Activated naive CD4-positive, alpha-beta T cell treated with anti-CD3 and anti-CD28 coated beads for 36 hours (primary cell): Measurements from ENCODE around the gene TBX18. TPM values are rescaled to one million over a fixed set of nuclear protein-coding genes. Genes with fewer than 3 reads are reported as not detected.

Source experiments
- CTCF ChIA-PET: fragments of 350-600 bp; sonication (Branson Sonifier 250); formaldehyde crosslinking; loops from one replicate; lab custom pipeline; 2021; ENCODE audit warnings: antibody characterized with exemption; lab: Charles Lee
- DNase-seq: peaks from one replicate; pipeline ENCODE4 v3.0.0-alpha.2; 2020
- H3K27ac Mint-ChIP-seq: one replicate; pipeline ENCODE4 v1.8.0; 2021; ENCODE audit warnings: mild to moderate bottlenecking, mixed read lengths
- H3K27me3 Mint-ChIP-seq: one replicate; pipeline ENCODE4 v1.8.0; 2021; ENCODE audit warnings: low read depth, mixed read lengths
- H3K36me3 Mint-ChIP-seq: one replicate; pipeline ENCODE4 v1.8.0; 2021; ENCODE audit warnings: low read depth, mixed read lengths
- H3K4me1 Mint-ChIP-seq: one replicate; pipeline ENCODE4 v1.8.0; 2021; ENCODE audit warnings: low read depth, mixed read lengths
- H3K4me3 Mint-ChIP-seq: one replicate; pipeline ENCODE4 v1.8.0; 2021; ENCODE audit warnings: mild to moderate bottlenecking, moderate library complexity, mixed read lengths
- H3K9me3 Mint-ChIP-seq: one replicate; pipeline ENCODE4 v1.8.0; 2021; ENCODE audit warnings: mixed read lengths
- intact Hi-C: fragments of 100-400 bp; cut with micrococcal nuclease; formaldehyde crosslinking; loops from one replicate; pipeline ENCODE4 v1.15.1; 2023
- total RNA-seq, 2 experiments: library from RNA; stranded (reverse); gene quantifications; one replicate each; pipeline ENCODE4 v1.2.3, GENCODE V29; 2021

The TBX18 gene
- total RNA-seq, 2 experiments from 2014 or later, result not detected

DNA sequence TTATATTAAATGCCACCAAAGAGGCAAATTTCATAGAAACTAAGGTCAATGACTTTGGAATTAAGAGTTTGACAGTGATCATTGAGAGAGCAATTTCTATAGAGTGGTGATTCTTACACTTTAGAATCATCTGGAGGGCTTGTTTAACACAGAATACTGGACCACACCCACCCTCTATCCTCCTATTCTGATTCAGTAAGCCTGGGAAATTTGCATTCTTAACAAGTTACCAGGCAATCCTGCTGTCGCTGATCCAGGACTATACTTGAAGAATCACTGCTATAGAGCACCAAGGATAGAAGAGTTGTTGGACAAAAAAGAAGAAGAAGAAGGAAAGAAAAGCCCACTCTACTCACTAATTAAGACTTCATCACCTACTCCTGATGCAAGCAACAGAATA lies 21.3 kb upstream of the TBX18 start:
- Mint-ChIP-seq H3K4me3 (no peak overlapping the region), H3K9me3 (no peaks in the 10 kb centered on the region), H3K27ac (no peak overlapping the region), H3K36me3 (no peaks in the 10 kb centered on the region), H3K27me3 (peaks cover 3% of the 10 kb centered on the region), H3K4me1 (no peaks in the 10 kb centered on the region)
- CTCF ChIA-PET, result no interaction called here
- DNase-seq, result no peak
- intact Hi-C loops, result no loop called here

DNA sequence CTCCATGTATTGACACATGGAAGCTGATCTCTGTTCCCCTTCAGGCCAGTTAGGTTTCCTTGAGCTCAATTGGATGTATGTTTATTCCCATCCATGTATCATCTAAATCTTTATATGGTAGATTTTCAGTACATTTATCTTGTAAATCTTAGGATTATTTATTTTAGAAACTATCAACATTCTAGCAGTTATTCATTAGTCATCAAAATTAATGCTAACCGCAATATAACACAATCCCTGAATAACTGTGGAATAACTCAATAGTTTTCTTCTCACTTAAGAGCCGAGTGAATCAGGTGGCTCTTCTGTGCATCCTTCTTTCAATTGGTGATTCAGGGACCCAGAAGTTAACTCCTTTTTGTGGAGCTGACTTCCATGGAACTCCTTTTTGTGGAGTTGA lies 15.5 kb upstream of the TBX18 start:
- Mint-ChIP-seq H3K4me3 (no peak overlapping the region), H3K27me3 (peaks cover 32% of the 10 kb centered on the region), H3K27ac (no peak overlapping the region), H3K9me3 (no peaks in the 10 kb centered on the region), H3K36me3 (no peaks in the 10 kb centered on the region), H3K4me1 (peaks cover 4% of the 10 kb centered on the region)
- CTCF ChIA-PET, result no interaction called here
- intact Hi-C loops, result loop anchor here (10.0 kb wide), 1 partner anchor 545 kb away; no protein-coding TSS in a partner anchor
- DNase-seq, result no peak

- peaks cover 32% of the 10 kb centered on the region for H3K27me3 Mint-ChIP-seq
- intact Hi-C loops, result loop anchor here (10.0 kb wide), 1 partner anchor 545 kb away; no protein-coding TSS in a partner anchor
- H3K4me1 Mint-ChIP-seq, result peaks cover 4% of the 10 kb centered on the region
- H3K9me3 Mint-ChIP-seq, result no peaks in the 10 kb centered on the region
- H3K36me3 Mint-ChIP-seq, result no peaks in the 10 kb centered on the region
- no peak overlapping the region for H3K4me3 Mint-ChIP-seq
- CTCF ChIA-PET, result no interaction called here
- H3K27ac Mint-ChIP-seq, result no peak overlapping the region
- no peak for DNase-seq
These were observed 15.0 kb upstream of the TBX18 start for GRCh38 chr6:84779380-84779779.

DNA sequence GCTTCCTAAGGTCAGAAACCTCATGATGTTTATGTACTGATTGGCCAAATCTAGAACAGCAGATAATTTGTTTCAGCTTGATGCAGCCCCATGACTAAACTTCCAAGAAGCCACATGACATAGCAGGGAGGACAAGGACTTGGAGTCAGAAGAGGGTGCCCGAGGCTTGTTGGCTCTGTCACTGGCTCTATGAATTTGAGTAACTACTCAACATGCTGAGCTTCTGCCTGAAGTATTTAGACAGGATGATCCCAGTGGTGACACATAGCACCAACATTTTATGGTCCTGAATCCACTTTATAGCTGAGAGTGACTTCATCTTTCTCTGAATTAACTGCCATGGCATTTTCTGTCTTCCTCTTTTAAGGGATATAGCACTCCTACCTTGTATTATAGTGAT lies 13.5 kb upstream of the TBX18 start:
- intact Hi-C loops, result loop anchor here (10.0 kb wide), 1 partner anchor 547 kb away; no protein-coding TSS in a partner anchor
- DNase-seq, result no peak
- CTCF ChIA-PET, result interaction anchor here (1.8 kb wide), 1 partner anchor 15 kb away, joined by 5 read pairs; no protein-coding TSS in a partner anchor
- Mint-ChIP-seq H3K4me1 (peaks cover 7% of the 10 kb centered on the region), H3K4me3 (no peak overlapping the region), H3K9me3 (no peaks in the 10 kb centered on the region), H3K27me3 (peaks cover 43% of the 10 kb centered on the region), H3K36me3 (no peaks in the 10 kb centered on the region), H3K27ac (no peak overlapping the region)

DNA sequence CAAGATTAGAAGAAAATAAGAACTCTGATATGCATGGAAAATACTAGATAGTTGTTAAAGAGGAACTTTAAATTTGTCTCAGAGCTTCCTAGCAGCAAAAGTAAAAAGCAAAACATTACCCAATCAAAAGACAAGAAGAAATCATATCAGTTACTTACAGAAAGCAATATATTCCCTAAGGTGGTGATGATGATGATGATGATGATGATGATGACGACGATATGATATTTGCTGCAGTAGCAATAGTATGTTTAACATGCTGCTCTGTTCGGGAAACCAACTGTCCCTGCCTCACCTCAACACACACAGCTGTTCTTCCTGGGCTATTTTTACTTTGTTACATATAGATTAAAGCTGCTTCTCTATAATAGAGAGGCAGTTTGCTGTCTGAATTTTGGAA lies 12.0 kb upstream of the TBX18 start:
- CTCF ChIA-PET, result no interaction called here
- Mint-ChIP-seq H3K4me1 (peaks cover 7% of the 10 kb centered on the region), H3K4me3 (no peak overlapping the region), H3K27ac (no peak overlapping the region), H3K27me3 (peaks cover 53% of the 10 kb centered on the region), H3K36me3 (no peaks in the 10 kb centered on the region), H3K9me3 (no peaks in the 10 kb centered on the region)
- DNase-seq, result no peak
- intact Hi-C loops, result loop anchor here (10.0 kb wide), 1 partner anchor 548 kb away; no protein-coding TSS in a partner anchor

DNA sequence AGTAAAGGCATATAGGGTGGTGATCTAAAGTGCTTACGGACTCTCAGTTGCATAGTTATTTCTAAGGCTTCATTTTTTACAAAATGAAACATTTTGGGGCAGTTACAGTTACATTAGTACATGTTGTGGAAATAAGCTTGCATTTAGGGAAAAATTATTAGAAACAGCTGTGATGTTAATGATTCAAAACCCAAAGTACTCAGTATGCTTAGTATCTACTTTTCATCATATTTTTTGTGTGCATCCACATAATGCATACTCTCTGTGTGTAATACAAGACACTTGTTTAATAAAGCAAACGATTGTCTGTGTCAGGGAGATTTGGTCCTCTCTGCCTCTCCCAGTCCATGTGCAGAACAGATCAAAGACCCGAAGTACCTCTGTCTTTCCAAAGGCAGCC lies 11.4 kb upstream of the TBX18 start:
- Mint-ChIP-seq H3K36me3 (no peaks in the 10 kb centered on the region), H3K27ac (no peak overlapping the region), H3K27me3 (peaks cover 59% of the 10 kb centered on the region), H3K4me1 (peaks cover 7% of the 10 kb centered on the region), H3K9me3 (no peaks in the 10 kb centered on the region), H3K4me3 (no peak overlapping the region)
- no peak for DNase-seq
- intact Hi-C loops, result loop anchor here (2.0 to 10.0 kb wide), 3 partner anchors 347 to 891 kb away; no protein-coding TSS in a partner anchor
- CTCF ChIA-PET, result interaction anchor here (0.7 kb wide), 1 partner anchor 740 kb away, joined by 4 read pairs; no protein-coding TSS in a partner anchor

DNA sequence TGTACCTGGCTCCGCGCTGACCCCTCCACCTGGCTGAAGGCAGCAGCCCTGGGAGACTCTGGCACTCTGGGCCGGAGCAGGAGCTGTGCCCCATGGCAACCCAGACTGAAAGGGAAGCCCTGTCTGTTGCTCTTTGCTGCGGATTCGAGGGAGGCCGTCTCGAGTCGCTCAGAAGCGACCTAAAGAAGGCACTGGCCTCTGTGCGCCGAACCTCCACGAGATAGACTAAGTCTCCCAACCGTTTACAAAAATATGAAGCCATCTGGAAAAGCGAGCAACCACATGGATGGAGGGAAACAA lies 10.5 kb upstream of the TBX18 start:
- Mint-ChIP-seq H3K9me3 (no peaks in the 10 kb centered on the region), H3K4me1 (peaks cover 7% of the 10 kb centered on the region), H3K36me3 (no peaks in the 10 kb centered on the region), H3K27ac (no peak overlapping the region), H3K27me3 (peaks cover 59% of the 10 kb centered on the region), H3K4me3 (no peak overlapping the region)
- CTCF ChIA-PET, result interaction anchor here (0.9 kb wide), 1 partner anchor 13 kb away, joined by 3 read pairs; no protein-coding TSS in a partner anchor
- no peak for DNase-seq
- intact Hi-C loops, result loop anchor here (1.0 to 10.0 kb wide), 4 partner anchors 9 to 890 kb away; no protein-coding TSS in a partner anchor

GRCh38 chr6:84774157-84774984 lies 10.0 kb upstream of the TBX18 start:
- CTCF ChIA-PET, result interaction anchor here (0.9 kb wide), 1 partner anchor 13 kb away, joined by 3 read pairs; no protein-coding TSS in a partner anchor
- peak; percentile 30 for DNase-seq
- Mint-ChIP-seq H3K36me3 (no peaks in the 10 kb centered on the region), H3K4me3 (no peak overlapping the region), H3K9me3 (no peaks in the 10 kb centered on the region), H3K27ac (no peak overlapping the region), H3K27me3 (peaks cover 61% of the 10 kb centered on the region), H3K4me1 (peaks cover 8% of the 10 kb centered on the region)
- intact Hi-C loops, result loop anchor here (1.0 to 10.0 kb wide), 4 partner anchors 8 to 890 kb away; no protein-coding TSS in a partner anchor

GRCh38 chr6:84773431-84774156 lies 9.2 kb upstream of the TBX18 start:
- no peaks in the 10 kb centered on the region for H3K9me3 Mint-ChIP-seq
- H3K27me3 Mint-ChIP-seq, result peaks cover 64% of the 10 kb centered on the region
- no peaks in the 10 kb centered on the region for H3K36me3 Mint-ChIP-seq
- peaks cover 12% of the 10 kb centered on the region for H3K4me1 Mint-ChIP-seq
- intact Hi-C loops, result loop anchor here (1.0 to 10.0 kb wide), 4 partner anchors 7 to 889 kb away; no protein-coding TSS in a partner anchor
- no peak overlapping the region for H3K27ac Mint-ChIP-seq
- no peak for DNase-seq
- CTCF ChIA-PET, result no interaction called here
- peak overlapping the region; percentile 6 for H3K4me3 Mint-ChIP-seq

DNA sequence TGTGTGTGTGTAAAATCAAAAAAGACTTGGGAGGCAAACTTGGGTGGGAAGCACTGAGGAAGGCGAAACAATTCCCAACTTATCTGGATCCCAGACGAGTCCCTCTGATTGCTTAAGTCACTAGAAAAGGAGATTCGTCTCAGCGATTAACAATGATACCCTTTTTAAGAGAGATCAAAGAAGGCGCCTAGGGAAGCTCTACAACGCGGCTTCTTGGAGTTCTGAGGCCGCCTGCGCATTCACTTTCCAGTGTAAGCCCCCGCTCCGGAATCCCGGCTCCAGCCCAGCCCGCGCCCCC lies 8.7 kb upstream of the TBX18 start:
- Mint-ChIP-seq H3K27ac (no peak overlapping the region), H3K4me3 (no peak overlapping the region), H3K9me3 (no peaks in the 10 kb centered on the region), H3K36me3 (no peaks in the 10 kb centered on the region), H3K27me3 (peaks cover 69% of the 10 kb centered on the region), H3K4me1 (peaks cover 13% of the 10 kb centered on the region)
- DNase-seq, result no peak
- CTCF ChIA-PET, result no interaction called here
- intact Hi-C loops, result loop anchor here (10.0 kb wide), 1 partner anchor 552 kb away; no protein-coding TSS in a partner anchor

GRCh38 chr6:84772428-84773132 lies 8.2 kb upstream of the TBX18 start:
- CTCF ChIA-PET, result no interaction called here
- no peak overlapping the region for H3K4me3 Mint-ChIP-seq
- peaks cover 13% of the 10 kb centered on the region for H3K4me1 Mint-ChIP-seq
- no peaks in the 10 kb centered on the region for H3K36me3 Mint-ChIP-seq
- no peaks in the 10 kb centered on the region for H3K9me3 Mint-ChIP-seq
- no peak for DNase-seq
- peaks cover 70% of the 10 kb centered on the region for H3K27me3 Mint-ChIP-seq
- intact Hi-C loops, result loop anchor here (10.0 kb wide), 1 partner anchor 552 kb away; no protein-coding TSS in a partner anchor
- no peak overlapping the region for H3K27ac Mint-ChIP-seq
